Fibroblast of villous mesenchyme (primary cell): Measurements from ENCODE around the gene RNPC3. TPM values are rescaled to one million over a fixed set of nuclear protein-coding genes. Genes with fewer than 3 reads are reported as not detected.
"Not testable (repeated sequence)": the region's sequence is repeated elsewhere in the genome, so short reads cannot be mapped to it uniquely, and the experiment has no call there.

Source experiments
- DNase-seq: peaks from one replicate; pipeline ENCODE4 v3.0.0-alpha.2; 2010; ENCODE audit warnings: low read depth
- H3K4me3 ChIP-seq: 2 replicates; pipeline ENCODE4 v1.5.1; 2011; ENCODE audit warnings: low read depth, mild to moderate bottlenecking, low read length
- total RNA-seq: library from RNA; depleted of rRNA; stranded (reverse); fragments of >200 nt; gene quantifications from 2 replicates; pipeline ENCODE4 v1.2.3, GENCODE V29; 2012
- TF ChIP-seq, protein P1 (sequence below): IDR thresholded peaks from 2 replicates; pipeline ENCODE4 v1.5.1; 2012; ENCODE audit warnings: low read depth, mild to moderate bottlenecking, low read length; ENCODE audit not compliant: insufficient read depth

RNPC3 gene
- total RNA-seq, 1 donor = 16.0 TPM

DNA sequence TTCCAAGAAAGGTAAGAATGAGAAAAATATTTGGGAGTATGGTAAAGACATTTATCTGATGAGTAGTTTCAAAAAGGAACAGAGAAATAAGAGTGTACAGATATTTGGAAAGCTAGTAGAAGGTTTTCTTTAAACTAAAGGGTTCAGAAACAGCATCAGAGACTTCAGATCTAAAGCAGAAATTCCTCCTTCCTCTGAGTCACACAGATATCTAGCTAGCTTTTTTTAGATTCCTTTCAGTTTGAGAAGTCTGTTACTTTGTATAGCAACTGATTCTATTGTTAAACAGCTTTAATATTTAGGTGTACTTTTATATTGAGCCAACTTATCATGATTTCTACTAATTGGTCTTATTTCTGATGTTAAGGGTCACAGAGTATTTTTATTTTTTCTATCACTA is 50.6 kb downstream of the RNPC3 start:
- DNase-seq = no peak
- no peak overlapping the region for H3K4me3 ChIP-seq
- TF ChIP-seq, protein P1, sequence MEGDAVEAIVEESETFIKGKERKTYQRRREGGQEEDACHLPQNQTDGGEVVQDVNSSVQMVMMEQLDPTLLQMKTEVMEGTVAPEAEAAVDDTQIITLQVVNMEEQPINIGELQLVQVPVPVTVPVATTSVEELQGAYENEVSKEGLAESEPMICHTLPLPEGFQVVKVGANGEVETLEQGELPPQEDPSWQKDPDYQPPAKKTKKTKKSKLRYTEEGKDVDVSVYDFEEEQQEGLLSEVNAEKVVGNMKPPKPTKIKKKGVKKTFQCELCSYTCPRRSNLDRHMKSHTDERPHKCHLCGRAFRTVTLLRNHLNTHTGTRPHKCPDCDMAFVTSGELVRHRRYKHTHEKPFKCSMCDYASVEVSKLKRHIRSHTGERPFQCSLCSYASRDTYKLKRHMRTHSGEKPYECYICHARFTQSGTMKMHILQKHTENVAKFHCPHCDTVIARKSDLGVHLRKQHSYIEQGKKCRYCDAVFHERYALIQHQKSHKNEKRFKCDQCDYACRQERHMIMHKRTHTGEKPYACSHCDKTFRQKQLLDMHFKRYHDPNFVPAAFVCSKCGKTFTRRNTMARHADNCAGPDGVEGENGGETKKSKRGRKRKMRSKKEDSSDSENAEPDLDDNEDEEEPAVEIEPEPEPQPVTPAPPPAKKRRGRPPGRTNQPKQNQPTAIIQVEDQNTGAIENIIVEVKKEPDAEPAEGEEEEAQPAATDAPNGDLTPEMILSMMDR = no peak

GRCh38 chr1:103576784-103577183 is 51.3 kb downstream of the RNPC3 start:
- not testable (repeated sequence) for H3K4me3 ChIP-seq, DNase-seq

DNA sequence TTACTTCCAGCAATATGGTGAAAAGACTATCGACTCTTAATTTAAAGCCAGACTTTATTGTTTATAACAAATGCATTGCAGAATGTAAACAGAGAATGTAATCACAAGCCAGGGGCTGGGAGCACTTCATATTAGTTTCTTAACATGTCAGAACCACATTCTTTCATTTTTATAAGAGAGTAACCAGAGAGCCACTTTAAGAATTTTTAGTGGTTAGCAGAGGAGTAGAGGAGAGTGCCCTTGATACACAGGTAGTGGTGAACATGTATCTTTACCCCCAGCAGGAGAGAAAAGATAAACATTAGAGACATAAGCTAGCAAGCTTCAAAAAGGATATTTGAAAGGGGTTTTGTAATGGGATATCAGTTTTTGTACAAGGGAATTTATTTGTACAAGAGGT is 57.0 kb downstream of the RNPC3 start:
- DNase-seq = no peak
- no peak overlapping the region for H3K4me3 ChIP-seq
- TF ChIP-seq, protein P1 = no peak

DNA sequence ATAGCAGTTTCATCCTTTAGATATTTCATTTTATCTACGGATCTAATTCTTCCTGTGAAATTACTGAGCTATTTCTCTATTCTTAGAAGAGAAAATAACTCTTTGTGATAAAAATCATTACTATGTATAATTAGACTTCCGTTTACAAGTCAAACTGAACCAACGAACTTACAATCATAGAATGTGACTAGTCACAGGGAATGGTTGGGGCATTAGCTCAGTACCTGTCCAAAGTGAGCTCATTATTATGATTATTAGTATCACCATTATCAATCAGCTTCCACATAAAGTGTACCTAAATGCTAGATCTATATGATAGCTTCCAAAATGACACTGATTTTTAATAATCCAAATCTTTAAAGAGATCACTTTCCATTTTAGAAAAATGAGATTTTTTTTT is 58.4 kb downstream of the RNPC3 start:
- DNase-seq = no peak
- TF ChIP-seq, protein P1 = no peak
- no peak overlapping the region for H3K4me3 ChIP-seq

DNA sequence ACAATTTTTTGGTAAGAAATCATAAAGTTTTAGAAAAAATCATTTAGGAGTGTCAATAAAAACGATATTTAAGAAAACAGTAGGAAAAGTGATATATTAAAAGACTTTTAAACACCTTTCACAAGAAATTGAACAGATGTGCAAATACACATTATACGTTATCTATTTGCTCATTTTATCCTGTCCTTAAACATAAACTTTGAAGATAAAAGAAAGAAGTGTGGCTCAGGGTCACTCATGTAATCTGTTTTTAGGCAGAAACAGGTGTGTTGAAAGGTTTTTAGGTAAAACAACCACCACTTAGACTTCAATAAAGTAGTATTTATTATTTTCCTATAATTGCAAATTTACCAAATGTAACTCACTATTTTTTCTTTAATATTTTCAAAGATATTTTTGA is 59.0 kb downstream of the RNPC3 start:
- TF ChIP-seq, protein P1 = no peak
- no peak for DNase-seq
- no peak overlapping the region for H3K4me3 ChIP-seq

DNA sequence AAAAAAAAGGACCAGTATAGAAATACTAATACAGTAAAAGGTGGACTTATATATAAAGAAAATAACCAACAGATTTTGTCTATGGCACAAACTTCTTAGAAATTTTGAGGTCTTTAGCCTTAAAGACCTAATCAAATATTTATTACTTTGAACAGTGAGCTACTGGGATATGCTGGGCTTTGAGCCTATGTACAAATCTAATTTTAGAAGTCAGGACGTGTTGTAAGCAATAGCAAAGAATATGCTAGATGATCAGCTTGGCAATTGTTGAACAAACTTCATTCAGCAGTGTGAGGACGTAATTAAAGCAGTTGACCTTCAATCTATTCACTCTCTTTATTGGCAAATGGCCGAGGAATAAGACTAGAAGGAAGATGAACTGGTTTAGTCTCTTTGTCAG is 77.2 kb downstream of the RNPC3 start:
- not testable (repeated sequence) for DNase-seq, H3K4me3 ChIP-seq

Other genes starting within 250 kb of the RNPC3 start
- gene AMY2B, start 45.9 kb downstream of the RNPC3 start, total RNA-seq = 2.9 and 3.5 TPM in 2 replicates
- gene AMY2A, start 91.7 kb downstream of the RNPC3 start, total RNA-seq = not detected in 2 replicates
- not detected in 2 replicates for gene AMY1A, start 130.1 kb downstream of the RNPC3 start, total RNA-seq
- not detected in 2 replicates for gene AMY1B, start 170.5 kb downstream of the RNPC3 start, total RNA-seq
- gene AMY1C, start 224.2 kb downstream of the RNPC3 start, total RNA-seq = not detected in 2 replicates